HG03135 (cell line): ENCODE data around the gene TUBG2.

ENCODE experiments used
- ATAC-seq: cut with Tn5 transposase; IDR thresholded peaks from one replicate; pipeline ENCODE4 v1.9.1; 2021; ENCODE audit warnings: mild to moderate bottlenecking, moderate library complexity; ENCODE audit not compliant: unreplicated experiment

The TUBG2 gene

GRCh38 chr17:42695500-42695899, 36.4 kb downstream of the TUBG2 start:
- ATAC-seq = no peak

DNA sequence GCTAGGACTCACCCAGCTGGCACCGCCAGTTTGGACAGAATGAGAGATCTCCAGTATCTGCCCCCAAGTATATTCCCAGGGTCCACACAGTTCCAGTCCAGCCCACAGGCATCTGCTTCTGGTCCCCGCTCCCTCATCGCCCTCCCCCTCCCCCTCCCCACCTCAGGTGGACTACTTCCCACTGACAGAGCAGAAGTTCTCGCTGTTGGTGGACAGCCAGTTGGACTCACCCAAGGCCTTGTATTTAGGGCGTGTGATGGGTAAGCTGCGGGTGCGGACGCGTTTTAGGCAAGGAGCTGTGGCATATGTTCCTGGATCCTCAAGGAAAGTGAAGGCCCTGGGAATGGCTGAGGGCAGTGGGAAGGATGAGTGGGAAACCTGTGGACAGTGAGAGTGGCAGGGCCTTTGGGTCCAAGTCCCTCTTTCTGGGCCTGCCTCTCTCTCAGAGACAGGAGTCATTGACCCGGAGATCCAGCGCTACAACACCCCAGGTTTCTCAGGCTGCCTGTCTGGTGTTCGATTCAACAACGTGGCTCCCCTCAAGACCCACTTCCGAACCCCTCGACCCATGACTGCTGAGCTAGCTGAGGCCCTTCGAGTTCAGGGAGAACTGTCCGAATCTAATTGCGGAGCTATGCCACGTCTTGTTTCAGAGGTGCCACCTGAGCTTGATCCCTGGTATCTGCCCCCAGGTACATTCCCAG, 38.2 kb downstream of the TUBG2 start:
- no peak for ATAC-seq

DNA sequence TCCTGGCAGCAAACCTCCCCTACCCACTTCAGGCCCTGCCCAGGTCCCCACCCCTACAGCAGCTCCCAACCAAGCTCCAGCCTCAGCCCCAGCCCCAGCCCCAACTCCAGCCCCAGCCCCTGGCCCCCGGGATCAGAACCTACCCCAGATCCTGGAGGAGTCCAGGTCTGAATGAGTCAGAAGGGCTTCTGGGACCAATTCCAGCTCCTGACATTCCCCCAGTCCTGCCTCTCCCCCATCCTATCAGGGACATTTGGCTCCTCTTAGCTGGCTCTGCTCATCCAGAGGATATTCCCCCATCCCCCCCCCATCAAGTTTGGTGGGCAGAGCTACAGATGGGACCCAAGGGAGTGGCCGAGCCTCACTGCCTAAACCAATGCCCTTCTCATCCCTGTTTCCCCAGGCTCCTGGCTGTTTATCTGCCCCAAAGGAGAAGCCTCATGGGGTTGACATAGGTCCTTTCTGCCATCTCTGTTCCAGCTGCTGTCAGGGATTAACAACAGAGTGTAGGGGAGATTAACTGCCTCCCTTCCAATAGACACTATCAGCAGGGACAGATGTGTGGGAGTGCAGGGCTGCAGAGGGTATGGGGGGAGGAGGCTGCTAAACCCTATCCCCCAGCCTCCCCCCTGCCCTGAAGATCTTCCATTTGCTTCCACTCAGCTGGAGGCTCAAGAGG, 39.8 kb downstream of the TUBG2 start:
- ATAC-seq = no peak

DNA sequence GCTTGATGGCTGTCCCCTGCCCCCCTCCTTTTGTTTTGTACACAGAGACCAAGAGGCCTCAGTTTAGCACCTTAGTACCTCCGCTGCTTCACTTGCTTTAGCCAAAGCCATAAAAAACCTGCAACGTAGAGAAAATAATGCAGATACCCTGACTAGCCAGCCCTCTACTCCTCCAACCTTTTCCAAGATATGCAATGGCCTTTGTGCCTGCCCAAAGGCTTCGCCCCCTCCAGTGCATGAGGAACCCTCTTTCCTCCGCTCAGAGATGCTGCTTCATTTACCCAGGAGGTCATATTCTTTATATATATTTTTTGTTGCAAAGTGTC, 40.3 kb downstream of the TUBG2 start:
- ATAC-seq = no peak

DNA sequence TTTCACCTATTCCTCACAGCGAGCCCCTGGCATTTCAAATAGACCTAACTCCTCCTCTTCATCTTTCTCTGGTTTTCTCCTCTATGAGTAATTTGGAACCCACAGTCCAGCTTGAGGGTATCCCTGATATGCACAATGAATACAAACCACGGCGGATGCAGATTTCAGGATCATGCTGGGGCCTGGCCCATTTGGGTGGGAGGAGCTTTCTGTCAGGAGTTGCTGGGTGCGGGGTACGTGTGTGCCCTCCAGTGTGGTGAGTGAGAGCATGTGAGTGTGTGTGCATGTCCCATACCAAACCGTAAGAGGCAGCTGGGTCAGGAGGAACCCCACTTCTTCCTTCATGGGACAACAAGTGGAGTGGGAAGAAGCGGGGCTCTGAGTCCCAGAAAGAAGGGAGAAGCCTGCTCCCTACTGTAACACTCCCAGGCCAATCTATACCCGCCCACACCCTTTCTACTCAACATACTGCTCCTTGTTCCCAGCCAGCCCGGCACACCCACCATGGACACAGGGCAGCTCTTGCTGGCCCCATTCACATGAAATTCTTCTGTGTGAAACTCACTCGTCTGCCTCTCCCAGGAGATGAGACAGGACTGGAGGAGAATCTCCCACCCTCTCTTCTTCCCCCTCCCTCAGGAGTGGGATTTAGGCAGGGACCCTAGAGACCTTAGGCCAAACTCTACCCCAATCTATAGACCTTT, 41.7 kb downstream of the TUBG2 start:
- ATAC-seq = no peak

- ATAC-seq = no peak
Measured at GRCh38 chr17:42702446-42702845, 43.4 kb downstream of the TUBG2 start.

DNA sequence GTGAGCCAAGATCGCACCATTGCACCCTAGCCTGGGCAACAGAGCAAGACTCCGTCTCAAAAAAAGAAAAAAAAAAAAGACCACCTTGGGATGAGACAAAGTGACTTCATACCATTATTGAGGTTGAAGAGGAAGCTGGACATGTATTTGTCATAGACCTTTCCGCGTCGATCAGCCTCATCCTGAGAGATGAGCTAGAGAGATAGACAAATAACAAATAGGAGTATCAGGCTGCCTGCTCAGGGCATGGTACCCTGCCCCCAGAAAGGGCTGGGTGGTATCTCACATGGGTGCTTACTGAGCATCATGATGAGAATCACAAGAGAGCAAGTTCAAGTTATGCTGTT, 45.4 kb downstream of the TUBG2 start:
- ATAC-seq = no peak

DNA sequence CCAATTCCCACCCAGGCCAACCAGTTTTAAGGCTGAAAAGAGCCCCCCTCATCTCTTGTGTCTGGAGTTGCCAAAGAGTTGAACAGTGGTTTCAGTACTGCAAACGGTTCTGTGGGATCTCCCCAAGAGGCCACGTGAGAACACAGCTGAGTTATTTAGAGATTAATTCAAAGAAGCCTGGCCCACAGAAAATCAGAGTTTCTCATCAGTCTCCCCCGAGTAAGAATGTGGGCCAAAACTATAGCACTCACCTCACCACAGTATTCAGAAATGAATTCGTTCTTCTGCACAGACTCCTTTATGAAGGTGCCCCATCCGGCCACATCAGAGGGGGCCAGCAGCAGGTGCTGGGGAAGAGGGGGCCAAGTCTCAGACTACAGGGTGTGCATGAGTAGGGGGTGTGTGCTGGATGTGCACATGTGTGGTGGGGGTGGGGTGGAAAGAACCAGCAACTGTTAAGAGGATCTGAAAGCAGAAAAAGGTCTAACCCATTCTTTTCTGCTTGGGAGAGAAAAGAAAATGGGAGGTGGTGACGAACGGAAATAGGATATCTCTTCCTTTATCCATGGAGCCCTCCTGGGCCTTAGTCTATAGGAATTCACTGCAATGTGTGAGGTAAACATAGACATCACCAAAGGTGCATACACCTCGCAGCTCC, 45.9 kb downstream of the TUBG2 start:
- ATAC-seq = peak; percentile 71

- no peak for ATAC-seq
Measured at GRCh38 chr17:42706732-42707131, 47.6 kb downstream of the TUBG2 start.

DNA sequence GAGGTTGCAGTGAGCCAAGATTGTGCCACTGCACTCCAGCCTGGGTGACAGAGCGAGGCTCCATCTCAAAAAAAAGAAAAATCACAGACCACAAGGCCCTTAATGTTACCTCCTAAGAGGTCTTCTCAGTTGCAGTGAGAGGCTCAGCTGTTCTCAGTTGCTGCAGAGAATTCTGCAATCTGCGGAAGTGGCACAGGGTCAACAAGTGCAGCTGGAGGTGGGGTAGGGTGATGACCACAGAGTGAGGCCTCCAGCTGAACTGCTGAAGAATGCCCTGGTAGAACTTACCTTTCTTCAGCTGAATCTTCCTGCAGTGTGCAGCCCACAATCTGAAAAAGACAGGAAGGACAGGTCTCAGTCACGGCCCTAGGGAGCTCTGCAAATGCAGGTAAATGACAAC, 49.5 kb downstream of the TUBG2 start:
- ATAC-seq = no peak

DNA sequence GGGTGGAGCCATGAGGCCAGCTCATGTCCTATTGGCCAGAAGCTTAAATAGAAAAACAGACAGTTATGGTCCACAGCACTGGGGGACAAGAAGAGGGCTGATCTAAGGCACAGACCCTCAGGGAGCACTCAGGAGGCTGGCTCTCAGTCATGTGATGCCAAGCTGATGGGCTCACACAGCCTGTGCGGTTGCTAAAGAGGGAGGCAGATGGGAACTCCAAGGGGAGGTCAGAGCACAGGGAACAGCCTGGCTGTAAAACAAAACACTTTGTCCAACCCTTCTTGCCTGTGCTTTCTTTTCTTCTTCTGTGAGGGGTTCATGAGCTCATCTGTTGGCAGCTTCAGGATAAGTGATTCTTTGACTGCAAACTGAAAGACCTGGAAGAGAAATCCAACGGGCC, 50.5 kb downstream of the TUBG2 start:
- ATAC-seq = no peak
